Measurements from ENCODE around the gene RRP9.
"Not testable (repeated sequence)": the region's sequence is repeated elsewhere in the genome, so short reads cannot be mapped to it uniquely, and the experiment has no call there.

DNA sequence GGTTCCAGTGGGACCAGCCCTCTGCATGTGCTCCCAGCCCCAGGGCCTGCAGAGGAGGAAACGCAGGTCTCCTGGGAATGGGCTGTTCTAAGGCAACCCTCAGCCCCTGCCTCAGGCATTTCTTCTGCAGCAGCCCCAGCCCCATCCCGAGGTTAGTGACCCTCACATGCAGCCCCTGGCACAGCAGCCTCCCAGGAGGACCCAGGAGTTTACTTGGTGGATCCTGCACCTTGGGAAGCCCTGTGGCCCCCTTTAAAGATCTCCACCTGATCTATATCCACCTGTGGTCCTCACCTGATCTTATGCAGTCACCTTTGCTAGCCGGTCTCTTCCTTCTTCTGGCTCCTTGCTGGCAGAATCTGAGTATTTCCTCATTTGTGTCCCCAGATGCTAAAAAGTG is 12.7 kb downstream of the RRP9 start:
- not testable (repeated sequence) for TF ChIP-seq POLR2A (IDR thresholded peaks at IDR 0.05; ENCODE audit: low read depth, low read length); SMC3 (IDR thresholded peaks at IDR 0.05; ENCODE audit: borderline replicate concordance, low read length)
- TF ChIP-seq, protein P1, sequence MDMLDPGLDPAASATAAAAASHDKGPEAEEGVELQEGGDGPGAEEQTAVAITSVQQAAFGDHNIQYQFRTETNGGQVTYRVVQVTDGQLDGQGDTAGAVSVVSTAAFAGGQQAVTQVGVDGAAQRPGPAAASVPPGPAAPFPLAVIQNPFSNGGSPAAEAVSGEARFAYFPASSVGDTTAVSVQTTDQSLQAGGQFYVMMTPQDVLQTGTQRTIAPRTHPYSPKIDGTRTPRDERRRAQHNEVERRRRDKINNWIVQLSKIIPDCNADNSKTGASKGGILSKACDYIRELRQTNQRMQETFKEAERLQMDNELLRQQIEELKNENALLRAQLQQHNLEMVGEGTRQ (IDR thresholded peaks at IDR 0.05; ENCODE audit: borderline replicate concordance, low read depth, low read length), result not testable (repeated sequence)
